ENCODE data around the gene NRK. TPM values are rescaled to one million over a fixed set of nuclear protein-coding genes. Genes with fewer than 3 reads are reported as not detected.

NRK gene
- total and polyA plus RNA-seq, 2 donors (not counting 1 experiment from before 2014, with no cell fraction given): 0.30 to 0.50 TPM

GRCh38 chrX:106007815-106008214 is 185.5 kb downstream of the NRK start:
- no peak overlapping the region for H3K4me3 ChIP-seq (replicated peaks in 1 of 4; ENCODE audit: control extremely low read depth in 1 of 4, insufficient read depth in 1 of 4, low read depth in 3 of 4, low read length in 4 of 4)
- no peaks in the 10 kb centered on the region for H3K27me3 ChIP-seq (ENCODE audit: control insufficient read depth, insufficient read depth, low read length)
- no peak overlapping the region for H2AFZ ChIP-seq (ENCODE audit: low read length)
- H4K20me1 ChIP-seq (ENCODE audit: control insufficient read depth, extremely low read depth, insufficient read depth, low read length): no peaks in the 10 kb centered on the region
- no peak overlapping the region for H3K4me2 ChIP-seq (ENCODE audit: extremely low read depth, insufficient read depth, low read length)
- no peaks in the 10 kb centered on the region for H3K9me3 ChIP-seq (ENCODE audit: control insufficient read depth, insufficient read depth, low read depth, low read length)
- no peaks in the 10 kb centered on the region for H3K36me3 ChIP-seq (ENCODE audit: control insufficient read depth, insufficient read depth, low read length)
- no peak for TF ChIP-seq CTCF (conservative IDR thresholded peaks at IDR 0.05 in 1 of 2, IDR thresholded peaks at IDR 0.05 in 1 of 2; ENCODE audit: low read depth in 1 of 2, low read length in 2 of 2)
- no peak for TF ChIP-seq EZH2 (IDR thresholded peaks at IDR 0.05; ENCODE audit: low read length, missing control alignments)
- no peaks in the 10 kb centered on the region for H3K4me1 ChIP-seq (ENCODE audit: control insufficient read depth, extremely low read depth, insufficient read depth, low read length)
- no peak overlapping the region for H3K9ac ChIP-seq (ENCODE audit: insufficient read depth, low read length)
- no peak for DNase-seq (ENCODE audit: low read depth in 2 of 2)
- no peak overlapping the region for H3K27ac ChIP-seq (ENCODE audit: insufficient read depth, low read length)
- H3K79me2 ChIP-seq (ENCODE audit: control insufficient read depth, insufficient read depth, low read length): no peaks in the 10 kb centered on the region

Other genes starting within 250 kb of the NRK start
- not detected in 2 replicates for gene SERPINA7, start 216.2 kb downstream of the NRK start, total RNA-seq
- not detected in 2 replicates for gene SERPINA7, start 216.2 kb downstream of the NRK start, polyA plus RNA-seq